GM19351 (cell line): Measurements from ENCODE around the gene ARHGAP9.
A peak's percentile ranks its signal among the peaks of the same experiment; 100 is the strongest.
"Not testable (repeated sequence)": the region's sequence is repeated elsewhere in the genome, so short reads cannot be mapped to it uniquely, and the experiment has no call there.

ENCODE experiments used
- ATAC-seq: cut with Tn5 transposase; IDR thresholded peaks from one replicate; pipeline ENCODE4 v1.9.1; 2021; ENCODE audit warnings: mild to moderate bottlenecking, moderate library complexity; ENCODE audit not compliant: unreplicated experiment

Gene ARHGAP9

GRCh38 chr12:57495051-57495701 lies 15.5 kb upstream of the ARHGAP9 start:
- not testable (repeated sequence) for ATAC-seq

GRCh38 chr12:57491393-57492280 lies 12.0 kb upstream of the ARHGAP9 start:
- no peak for ATAC-seq

- no peak for ATAC-seq
Measured at GRCh38 chr12:57490126-57490525, 10.5 kb upstream of the ARHGAP9 start.

GRCh38 chr12:57489157-57489641 lies 9.5 kb upstream of the ARHGAP9 start:
- no peak for ATAC-seq

GRCh38 chr12:57488402-57489156 lies 8.9 kb upstream of the ARHGAP9 start:
- no peak for ATAC-seq

- peak; percentile 99 for ATAC-seq
Measured at GRCh38 chr12:57487597-57488401, 8.1 kb upstream of the ARHGAP9 start, which contains the start of gene MARS1. TSS of gene MARS1 (plus strand) at chr12:57488068. CDS start at chr12:57488091, 23 bp downstream.

GRCh38 chr12:57487055-57487596 lies 7.5 kb upstream of the ARHGAP9 start:
- ATAC-seq: no peak

- ATAC-seq: no peak
Measured at GRCh38 chr12:57485695-57486094, 6.0 kb upstream of the ARHGAP9 start.

- no peak for ATAC-seq
Measured at GRCh38 chr12:57483466-57483865, 3.8 kb upstream of the ARHGAP9 start.

- no peak for ATAC-seq
Measured at GRCh38 chr12:57481671-57482070, 2.0 kb upstream of the ARHGAP9 start.

GRCh38 chr12:57479043-57479375 lies 657 bp downstream of the ARHGAP9 start:
- no peak for ATAC-seq

GRCh38 chr12:57477710-57478681 lies 1.7 kb downstream of the ARHGAP9 start:
- peak; percentile 34 for ATAC-seq

GRCh38 chr12:57476993-57477709 lies 2.5 kb downstream of the ARHGAP9 start:
- ATAC-seq: no peak

- ATAC-seq: peak; percentile 47
Measured at GRCh38 chr12:57476162-57476992, 3.3 kb downstream of the ARHGAP9 start.

GRCh38 chr12:57475271-57476161 lies 4.2 kb downstream of the ARHGAP9 start:
- no peak for ATAC-seq

- no peak for ATAC-seq
Measured at GRCh38 chr12:57474862-57475261, 4.8 kb downstream of the ARHGAP9 start.

GRCh38 chr12:57474430-57474829 lies 5.2 kb downstream of the ARHGAP9 start:
- no peak for ATAC-seq
